Measurements from ENCODE around the gene CCDC194. TPM values are rescaled to one million over a fixed set of nuclear protein-coding genes. Genes with fewer than 3 reads are reported as not detected.
A peak's percentile ranks its signal among the peaks of the same experiment; 100 is the strongest.

CCDC194 gene
- total and polyA plus RNA-seq, 4 donors, result not detected

DNA sequence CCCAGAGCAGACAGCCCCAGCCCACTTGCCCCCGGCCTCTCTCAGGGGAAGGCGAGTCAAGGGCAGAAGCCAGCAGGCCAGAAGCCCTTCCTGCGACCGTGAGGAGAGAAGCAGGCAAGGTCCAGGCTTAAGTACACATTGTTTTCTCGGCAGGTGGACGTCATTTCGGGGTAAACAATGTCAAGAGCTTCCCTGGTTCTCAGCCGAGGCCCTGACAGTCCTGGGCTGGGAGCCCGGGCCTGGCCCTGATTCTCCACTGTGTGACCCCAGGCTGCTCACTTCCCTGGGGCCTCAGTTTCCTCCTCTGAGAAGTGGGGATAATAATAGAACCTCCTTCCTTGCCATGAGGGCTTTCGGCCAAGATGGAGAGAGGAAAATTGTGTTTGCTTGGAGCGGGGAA is 36.3 kb downstream of the CCDC194 start:
- H3K4me1 ChIP-seq (ENCODE audit: control insufficient read depth, insufficient read depth, low read length), result peaks cover 8% of the 10 kb centered on the region
- H3K36me3 ChIP-seq (ENCODE audit: control insufficient read depth, insufficient read depth, low read length), result no peaks in the 10 kb centered on the region
- H3K4me3 ChIP-seq (ENCODE audit: low read depth, low read length), result no peak overlapping the region
- H3K9me3 ChIP-seq (ENCODE audit: control insufficient read depth, insufficient read depth, low read length), result no peaks in the 10 kb centered on the region
- no peak for DNase-seq (ENCODE audit: low read depth in 4 of 6, low spot score in 6 of 6)
- H3K27me3 ChIP-seq (ENCODE audit: control insufficient read depth, insufficient read depth, low read length), result no peaks in the 10 kb centered on the region
- H3K27ac ChIP-seq (ENCODE audit: low read depth, low read length), result no peak overlapping the region
- 69% methylated on average over 9 of the region's 11 CpGs for whole genome bisulfite sequencing (ENCODE audit: insufficient coverage)

DNA sequence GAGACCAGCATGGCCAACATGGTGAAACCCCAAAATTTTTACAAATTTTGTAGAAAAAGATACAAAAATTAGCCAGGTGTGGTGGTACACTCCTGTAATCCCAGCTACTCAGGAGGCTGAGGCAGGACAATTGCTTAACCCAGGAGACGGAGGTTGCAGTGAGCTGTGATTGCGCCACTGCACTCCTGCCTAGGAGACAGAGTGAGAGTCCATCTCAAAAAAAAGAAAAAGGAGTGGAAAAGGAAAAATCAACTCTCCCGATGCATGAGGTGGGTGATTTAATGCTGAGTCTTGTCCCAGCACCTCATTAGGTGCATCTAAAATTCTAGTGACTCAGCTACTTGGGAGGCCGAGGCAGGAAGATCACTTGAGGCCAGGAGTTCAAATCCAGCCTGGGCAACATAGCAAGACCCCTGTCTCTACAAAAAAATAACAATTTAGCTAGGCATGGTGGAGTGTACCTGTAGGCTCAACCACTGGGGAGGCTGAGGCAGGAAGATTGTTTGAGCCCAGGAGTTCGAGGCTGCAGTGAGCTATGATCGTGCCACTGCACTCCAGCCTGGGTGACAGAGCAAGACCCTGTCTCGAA is 36.8 kb downstream of the CCDC194 start:
- H3K9me3 ChIP-seq (ENCODE audit: control insufficient read depth, insufficient read depth, low read length), result no peaks in the 10 kb centered on the region
- WGBS (ENCODE audit: insufficient coverage), result 93% methylated on average over 5 of the region's 7 CpGs
- no peak for DNase-seq (ENCODE audit: low read depth in 4 of 6, low spot score in 6 of 6)
- peaks cover 10% of the 10 kb centered on the region for H3K4me1 ChIP-seq (ENCODE audit: control insufficient read depth, insufficient read depth, low read length)
- no peaks in the 10 kb centered on the region for H3K27me3 ChIP-seq (ENCODE audit: control insufficient read depth, insufficient read depth, low read length)
- no peak overlapping the region for H3K27ac ChIP-seq (ENCODE audit: low read depth, low read length)
- H3K36me3 ChIP-seq (ENCODE audit: control insufficient read depth, insufficient read depth, low read length), result no peaks in the 10 kb centered on the region
- no peak overlapping the region for H3K4me3 ChIP-seq (ENCODE audit: low read depth, low read length)

DNA sequence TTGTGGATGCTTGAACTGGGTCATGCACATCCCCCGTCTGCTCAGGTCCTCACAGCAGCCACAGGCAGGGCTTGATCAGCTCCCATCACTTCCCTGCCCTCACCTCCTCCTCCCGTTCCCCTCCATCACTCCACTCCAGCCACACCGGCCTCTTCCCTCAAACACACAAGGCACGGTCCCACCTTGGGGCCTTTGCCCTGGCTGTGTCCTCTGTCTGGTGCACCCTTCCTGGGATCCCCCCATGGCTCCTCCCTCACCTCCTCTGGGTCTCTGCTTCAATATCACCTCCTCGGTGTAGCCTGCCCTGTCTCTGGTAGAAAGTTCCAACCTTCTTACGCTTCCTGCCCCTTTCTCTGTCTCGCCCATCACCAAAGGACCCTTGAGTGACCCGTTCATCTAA is 40.6 kb downstream of the CCDC194 start:
- WGBS (ENCODE audit: insufficient coverage), result 78% methylated on average over 8 of the region's 8 CpGs
- H3K27me3 ChIP-seq (ENCODE audit: control insufficient read depth, insufficient read depth, low read length), result no peaks in the 10 kb centered on the region

DNA sequence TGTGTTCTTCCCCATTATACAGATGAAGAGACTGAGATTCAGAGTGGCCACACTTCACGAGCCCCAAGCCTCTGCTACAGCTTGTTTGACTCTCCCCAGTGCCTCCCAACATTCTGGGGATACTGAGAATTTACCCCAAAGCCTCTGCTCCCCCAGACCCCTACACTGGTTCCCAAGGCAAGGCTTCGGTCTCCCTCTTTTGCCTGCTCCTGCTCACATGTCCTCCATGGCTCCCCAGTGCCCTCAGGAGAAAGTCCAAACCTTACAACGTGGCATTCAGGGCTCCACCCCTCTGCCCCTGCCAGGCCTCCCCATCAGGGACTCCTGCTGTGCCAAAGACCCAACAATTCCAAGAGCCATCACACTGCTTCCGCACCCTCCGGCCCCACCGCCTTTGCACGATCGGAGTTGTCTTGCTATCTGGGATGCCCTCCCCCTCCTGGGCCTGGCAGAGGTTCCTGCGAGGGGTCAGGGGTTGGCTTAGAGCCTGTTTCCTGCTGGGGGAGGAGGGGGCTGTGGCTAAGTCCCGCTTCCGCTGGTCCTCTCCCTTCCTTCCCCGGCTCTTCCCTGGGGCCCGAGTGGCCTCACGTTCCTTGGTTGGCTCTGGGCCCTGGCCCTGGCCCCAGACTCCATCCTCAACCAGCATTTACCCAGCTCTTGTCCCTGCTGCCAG is 41.3 kb downstream of the CCDC194 start:
- H3K4me1 ChIP-seq (ENCODE audit: control insufficient read depth, insufficient read depth, low read length), result peaks cover 16% of the 10 kb centered on the region
- no peak overlapping the region for H3K27ac ChIP-seq (ENCODE audit: low read depth, low read length)
- peak in 1 of 6 donors; percentile 48 for DNase-seq (ENCODE audit: low read depth in 4 of 6, low spot score in 6 of 6)
- no peaks in the 10 kb centered on the region for H3K9me3 ChIP-seq (ENCODE audit: control insufficient read depth, insufficient read depth, low read length)
- H3K27me3 ChIP-seq (ENCODE audit: control insufficient read depth, insufficient read depth, low read length), result no peaks in the 10 kb centered on the region
- H3K4me3 ChIP-seq (ENCODE audit: low read depth, low read length), result no peak overlapping the region
- no peaks in the 10 kb centered on the region for H3K36me3 ChIP-seq (ENCODE audit: control insufficient read depth, insufficient read depth, low read length)
- 45% methylated on average over 10 of the region's 14 CpGs for WGBS (ENCODE audit: insufficient coverage)

More for the DNA sequence above, 40.6 kb downstream of the CCDC194 start:
- no peaks in the 10 kb centered on the region for H3K36me3 ChIP-seq (ENCODE audit: control insufficient read depth, insufficient read depth, low read length)
- no peak overlapping the region for H3K27ac ChIP-seq (ENCODE audit: low read depth, low read length)
- no peak for DNase-seq (ENCODE audit: low read depth in 4 of 6, low spot score in 6 of 6)
- no peaks in the 10 kb centered on the region for H3K9me3 ChIP-seq (ENCODE audit: control insufficient read depth, insufficient read depth, low read length)
- peaks cover 16% of the 10 kb centered on the region for H3K4me1 ChIP-seq (ENCODE audit: control insufficient read depth, insufficient read depth, low read length)
- H3K4me3 ChIP-seq (ENCODE audit: low read depth, low read length), result no peak overlapping the region

DNA sequence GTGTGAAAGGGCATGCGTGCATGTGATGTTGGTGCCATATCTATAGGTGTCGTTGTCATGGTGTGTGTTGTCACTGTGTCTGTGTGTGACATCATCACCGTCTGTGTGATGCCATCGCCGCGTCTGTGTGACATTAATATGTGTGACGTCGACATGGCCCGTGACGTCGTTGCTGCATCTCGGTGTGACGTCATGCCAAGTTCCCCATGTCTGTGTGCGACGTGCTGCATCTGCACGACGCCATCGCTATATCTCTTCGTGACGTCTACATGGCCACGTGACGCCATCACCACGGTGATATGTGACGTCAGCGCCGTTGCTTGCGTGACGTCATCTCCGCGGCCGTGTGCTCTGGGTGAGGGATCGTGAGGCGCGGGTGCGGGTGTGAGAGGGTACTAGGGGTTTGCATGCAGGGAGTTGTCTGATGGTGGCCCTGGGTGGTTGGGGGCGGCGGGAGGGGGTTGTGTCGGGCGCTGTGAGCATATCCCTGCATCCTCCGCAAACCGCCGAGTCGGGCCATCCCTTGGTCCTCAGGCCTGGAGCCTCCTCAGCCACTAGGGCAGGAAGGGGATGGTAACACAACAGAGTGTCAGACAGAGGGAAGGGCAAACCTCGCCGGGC is 42.1 kb downstream of the CCDC194 start:
- Histone ChIP-seq H3K4me3 (ENCODE audit: low read depth, low read length) (no peak overlapping the region), H3K4me1 (ENCODE audit: control insufficient read depth, insufficient read depth, low read length) (peaks cover 16% of the 10 kb centered on the region), H3K9me3 (ENCODE audit: control insufficient read depth, insufficient read depth, low read length) (no peaks in the 10 kb centered on the region), H3K27ac (ENCODE audit: low read depth, low read length) (no peak overlapping the region), H3K36me3 (ENCODE audit: control insufficient read depth, insufficient read depth, low read length) (no peaks in the 10 kb centered on the region), H3K27me3 (ENCODE audit: control insufficient read depth, insufficient read depth, low read length) (no peaks in the 10 kb centered on the region)
- WGBS (ENCODE audit: insufficient coverage), result 96% methylated on average over 37 of the region's 45 CpGs
- no peak for DNase-seq (ENCODE audit: low read depth in 4 of 6, low spot score in 6 of 6)

DNA sequence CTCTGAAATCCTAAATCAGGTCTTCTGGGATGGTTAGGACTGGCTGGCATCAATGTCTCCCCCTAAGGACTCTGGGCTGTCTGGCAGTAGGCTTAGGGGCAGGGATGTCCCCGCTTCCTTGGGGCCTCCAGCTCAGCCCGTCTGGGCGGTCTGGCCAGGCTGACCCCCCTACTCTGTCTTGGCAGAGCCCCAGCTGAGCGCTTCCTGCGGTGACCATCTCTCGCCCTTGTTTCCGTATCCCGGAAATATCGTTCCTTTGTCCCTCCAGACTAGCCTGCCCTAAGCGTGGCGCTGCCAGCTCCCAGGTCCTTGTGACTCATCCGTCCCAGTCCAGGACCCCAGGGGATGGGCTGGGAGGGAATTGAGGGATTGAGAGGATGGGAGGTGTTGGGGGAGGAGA is 45.3 kb downstream of the CCDC194 start:
- no peak overlapping the region for H3K27ac ChIP-seq (ENCODE audit: low read depth, low read length)
- H3K4me1 ChIP-seq (ENCODE audit: control insufficient read depth, insufficient read depth, low read length), result peaks cover 23% of the 10 kb centered on the region
- WGBS (ENCODE audit: insufficient coverage), result 10% methylated on average over 9 of the region's 12 CpGs
- no peaks in the 10 kb centered on the region for H3K36me3 ChIP-seq (ENCODE audit: control insufficient read depth, insufficient read depth, low read length)
- no peak overlapping the region for H3K4me3 ChIP-seq (ENCODE audit: low read depth, low read length)
- DNase-seq (ENCODE audit: low read depth in 4 of 6, low spot score in 6 of 6), result peak in 1 of 6 donors; percentile 44
- no peaks in the 10 kb centered on the region for H3K9me3 ChIP-seq (ENCODE audit: control insufficient read depth, insufficient read depth, low read length)
- no peaks in the 10 kb centered on the region for H3K27me3 ChIP-seq (ENCODE audit: control insufficient read depth, insufficient read depth, low read length)

DNA sequence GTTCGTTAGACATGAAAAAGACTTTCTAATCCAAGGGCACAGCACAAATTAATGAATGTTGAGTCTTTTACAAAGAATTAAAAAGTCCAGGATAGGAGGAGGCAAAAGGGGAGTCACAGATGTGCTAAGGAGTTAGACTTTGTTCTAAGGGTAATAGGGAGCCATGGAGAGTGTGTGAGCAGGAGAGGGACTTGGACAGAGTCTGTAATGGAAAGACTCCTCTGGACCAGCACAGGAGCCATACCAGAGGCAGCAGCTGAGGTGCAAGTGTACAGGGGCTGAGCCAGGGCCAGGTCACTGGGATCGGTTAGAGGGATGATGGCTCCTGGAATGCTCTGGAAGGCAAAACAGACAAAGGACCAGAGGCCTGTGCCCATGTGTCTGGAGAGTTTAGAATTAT is 46.1 kb downstream of the CCDC194 start:
- H3K36me3 ChIP-seq (ENCODE audit: control insufficient read depth, insufficient read depth, low read length), result peaks cover 7% of the 10 kb centered on the region
- H3K4me3 ChIP-seq (ENCODE audit: low read depth, low read length), result no peak overlapping the region
- H3K27me3 ChIP-seq (ENCODE audit: control insufficient read depth, insufficient read depth, low read length), result no peaks in the 10 kb centered on the region
- 61% methylated on average over 2 of the region's 2 CpGs for WGBS (ENCODE audit: insufficient coverage)
- DNase-seq (ENCODE audit: low read depth in 4 of 6, low spot score in 6 of 6), result no peak
- H3K9me3 ChIP-seq (ENCODE audit: control insufficient read depth, insufficient read depth, low read length), result no peaks in the 10 kb centered on the region
- H3K4me1 ChIP-seq (ENCODE audit: control insufficient read depth, insufficient read depth, low read length), result peaks cover 16% of the 10 kb centered on the region
- no peak overlapping the region for H3K27ac ChIP-seq (ENCODE audit: low read depth, low read length)

DNA sequence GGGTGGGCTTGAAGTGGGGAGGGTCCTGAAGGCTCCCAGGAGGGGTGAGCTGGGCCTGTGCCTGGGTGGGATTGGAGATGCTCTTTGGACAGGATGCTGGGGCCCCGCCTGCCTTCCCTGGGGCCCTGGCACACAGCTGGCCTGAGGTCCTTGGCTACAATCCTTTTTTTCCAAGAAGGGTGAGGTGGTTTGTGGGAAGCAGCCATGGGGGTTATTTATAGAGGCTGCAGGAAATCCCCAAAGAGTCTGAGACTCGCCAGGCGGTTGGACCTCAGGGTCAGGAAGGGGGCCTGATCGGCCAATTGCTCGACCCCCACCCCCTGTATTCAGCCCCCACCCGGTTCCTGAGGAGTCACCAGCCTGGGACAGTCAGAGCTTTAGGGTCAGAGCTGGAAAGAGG is 46.6 kb downstream of the CCDC194 start:
- Histone ChIP-seq H3K4me3 (ENCODE audit: low read depth, low read length) (no peak overlapping the region), H3K9me3 (ENCODE audit: control insufficient read depth, insufficient read depth, low read length) (no peaks in the 10 kb centered on the region), H3K27me3 (ENCODE audit: control insufficient read depth, insufficient read depth, low read length) (no peaks in the 10 kb centered on the region), H3K4me1 (ENCODE audit: control insufficient read depth, insufficient read depth, low read length) (peaks cover 13% of the 10 kb centered on the region), H3K36me3 (ENCODE audit: control insufficient read depth, insufficient read depth, low read length) (peaks cover 7% of the 10 kb centered on the region), H3K27ac (ENCODE audit: low read depth, low read length) (no peak overlapping the region)
- 76% methylated on average over 2 of the region's 6 CpGs for WGBS (ENCODE audit: insufficient coverage)
- DNase-seq (ENCODE audit: low read depth in 4 of 6, low spot score in 6 of 6), result no peak

DNA sequence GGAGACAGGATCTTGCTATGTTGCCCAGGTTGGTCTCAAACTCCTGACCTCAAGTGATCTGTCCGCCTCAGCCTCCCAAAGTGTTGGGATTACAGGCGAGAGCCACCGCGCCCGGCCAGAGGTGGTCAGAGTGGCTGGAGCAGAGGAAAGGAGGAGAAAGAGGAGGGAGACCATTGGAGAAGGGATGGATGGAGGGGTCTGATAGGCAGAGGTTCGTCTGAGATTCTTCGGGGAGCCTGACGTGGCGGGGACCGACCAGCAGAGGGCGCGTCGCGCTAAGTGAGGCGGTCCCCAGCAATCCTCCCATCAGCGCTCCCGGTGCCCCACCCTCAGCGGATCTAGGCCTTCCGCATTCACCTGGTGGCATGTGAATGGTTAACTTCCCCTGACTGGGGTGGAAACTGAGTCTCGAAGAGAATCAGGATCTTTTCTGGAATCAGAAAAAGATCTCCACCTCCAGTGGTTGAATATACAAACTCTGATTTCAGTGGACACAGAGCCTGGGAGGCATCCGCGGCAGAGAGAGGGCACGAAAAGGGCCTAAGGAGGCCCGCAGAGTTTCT is 47.8 kb downstream of the CCDC194 start:
- peaks cover 16% of the 10 kb centered on the region for H3K36me3 ChIP-seq (ENCODE audit: control insufficient read depth, insufficient read depth, low read length)
- H3K4me3 ChIP-seq (ENCODE audit: low read depth, low read length), result no peak overlapping the region
- no peaks in the 10 kb centered on the region for H3K27me3 ChIP-seq (ENCODE audit: control insufficient read depth, insufficient read depth, low read length)
- no peak overlapping the region for H3K27ac ChIP-seq (ENCODE audit: low read depth, low read length)
- H3K4me1 ChIP-seq (ENCODE audit: control insufficient read depth, insufficient read depth, low read length), result peaks cover 13% of the 10 kb centered on the region
- DNase-seq (ENCODE audit: low read depth in 4 of 6, low spot score in 6 of 6), result peak in 2 of 6 donors; percentile 82 to 87
- 24% methylated on average over 19 of the region's 24 CpGs for WGBS (ENCODE audit: insufficient coverage)
- H3K9me3 ChIP-seq (ENCODE audit: control insufficient read depth, insufficient read depth, low read length), result no peaks in the 10 kb centered on the region
